HepG2 (cell line): ENCODE data around the gene RGS7. TPM values are rescaled to one million over a fixed set of nuclear protein-coding genes. Genes with fewer than 3 reads are reported as not detected.

Experiments used
- ATAC-seq: fragments of 200-7000 bp; cut with Tn5 transposase; 3 replicates; pipeline ENCODE4 v1.9.1; 2020; ENCODE audit warnings: mild to moderate bottlenecking, moderate library complexity
- BruUV-seq: library from RNA; stranded (reverse); fragments of 400-500 nt; replicated peaks from 2 replicates; lab custom pipeline; 2021; lab: Mats Ljungman, UMichigan
- CTCF ChIA-PET: fragments of 300-600 bp; formaldehyde crosslinking; extraction: SDS; loops from one replicate; lab custom pipeline; 2021; ENCODE audit warnings: low total read pairs, inconsistent platforms, low intra/inter-chr PET ratio; lab: Yijun Ruan, JAX
- POLR2A ChIA-PET: fragments of 350-600 bp; sonication (Branson Sonifier 250); formaldehyde crosslinking; loops from one replicate; lab custom pipeline; 2020; ENCODE audit warnings: antibody characterized with exemption, inconsistent platforms; lab: Yijun Ruan, JAX
- DNase-seq: peaks from one replicate; pipeline ENCODE4 v3.0.0-alpha.2; 2015; ENCODE audit warnings: low spot score
- FAIRE-seq: peaks from 3 replicates; lab custom pipeline; 2011; peaks lifted over from hg19 to GRCh38; lab: Jason Lieb, UNC
- H2AFZ ChIP-seq: one replicate; pipeline ENCODE4 v1.6.1; 2011; ENCODE audit warnings: low read length, inconsistent platforms
- H3K27ac ChIP-seq: fragments of 300-600 bp; 3 replicates; pipeline ENCODE4 v1.8.0; 2011; ENCODE audit warnings: mixed run types, mild to moderate bottlenecking, mixed read lengths, low read length, inconsistent platforms; ENCODE audit not compliant: insufficient read depth; ENCODE audit errors: extremely low read length
- H3K27me3 ChIP-seq, 2 experiments: fragments of 200-600 bp in 1 of 2; 2 replicates in 1 of 2; 3 replicates in 1 of 2; pipeline versions ENCODE4 v1.6.0 to v1.8.0; 2011; ENCODE audit warnings: low read length in 2 of 2, mild to moderate bottlenecking in 2 of 2, moderate library complexity in 2 of 2, inconsistent platforms in 1 of 2; ENCODE audit not compliant: insufficient read depth in 2 of 2, control insufficient read depth in 1 of 2
- H3K36me3 ChIP-seq, 2 experiments: fragments of 200-600 bp in 1 of 2; replicated peaks in 1 of 2; 2 replicates in 1 of 2; 3 replicates in 1 of 2; pipeline versions ENCODE4 v1.5.1 to v1.8.0; 2011; ENCODE audit warnings: low read length in 2 of 2, inconsistent platforms in 1 of 2; ENCODE audit not compliant: insufficient read depth in 2 of 2, control insufficient read depth in 1 of 2
- H3K4me1 ChIP-seq: 2 replicates; pipeline ENCODE4 v1.5.1; 2012; ENCODE audit warnings: low read length, inconsistent platforms; ENCODE audit not compliant: insufficient read depth
- H3K4me2 ChIP-seq: 2 replicates; pipeline ENCODE4 v1.6.0; 2011; ENCODE audit warnings: low read depth, low read length, inconsistent platforms
- H3K4me3 ChIP-seq, 3 experiments: fragments of 200-600 bp in 1 of 3; sonication (generic), shearing (Covaris generic) in 1 of 3; replicated peaks in 1 of 3; 2 replicates each; pipeline ENCODE4 v1.5.1; 2011 to 2016; ENCODE audit warnings: low read length in 3 of 3, inconsistent platforms in 2 of 3, low read depth in 2 of 3, mild to moderate bottlenecking in 2 of 3, control low read depth in 1 of 3, mixed read lengths in 1 of 3; ENCODE audit not compliant: insufficient read depth in 1 of 3
- H3K79me2 ChIP-seq: one replicate; pipeline ENCODE4 v1.6.1; 2011; ENCODE audit warnings: low read length, inconsistent platforms; ENCODE audit not compliant: insufficient read depth
- H3K9ac ChIP-seq: 2 replicates; pipeline ENCODE4 v1.6.0; 2011; ENCODE audit warnings: mild to moderate bottlenecking, low read depth, low read length, inconsistent platforms; ENCODE audit not compliant: insufficient read depth
- H3K9me3 ChIP-seq: 2 replicates; pipeline ENCODE4 v1.5.1; 2012; ENCODE audit warnings: mild to moderate bottlenecking, low read length
- H4K20me1 ChIP-seq: 2 replicates; pipeline ENCODE4 v1.6.0; 2011; ENCODE audit warnings: inconsistent platforms, mild to moderate bottlenecking, low read length, moderate library complexity; ENCODE audit not compliant: insufficient read depth
- ATF1 ChIP-seq: IDR thresholded peaks from 2 replicates; pipeline ENCODE4 v1.6.1; 2016; ENCODE audit warnings: mild to moderate bottlenecking, control low read depth
- JARID2 ChIP-seq: sonication (generic); formaldehyde crosslinking; IDR thresholded peaks from 2 replicates; pipeline ENCODE4 v1.8.1; 2023; ENCODE audit warnings: missing genetic modification reagents, inconsistent platforms; ENCODE audit not compliant: insufficient replicate concordance
- KLF6 ChIP-seq: IDR thresholded peaks from 2 replicates; pipeline ENCODE4 v1.8.0; 2016; ENCODE audit warnings: missing biosample characterization, missing genetic modification reagents
- MAFK ChIP-seq, 2 experiments: IDR thresholded peaks in 1 of 2; conservative IDR thresholded peaks in 1 of 2; 2 replicates each; pipeline ENCODE4 v1.6.1; 2011; ENCODE audit warnings: improper control_type of control experiment in 2 of 2, low read length in 2 of 2
- MEF2D ChIP-seq: sonication (generic); formaldehyde crosslinking; IDR thresholded peaks from 2 replicates; pipeline ENCODE4 v1.5.1; 2020; ENCODE audit warnings: mild to moderate bottlenecking, missing genetic modification reagents
- POLR2AphosphoS5 ChIP-seq: IDR thresholded peaks from 2 replicates; pipeline ENCODE4 v1.6.1; 2012; ENCODE audit warnings: low read depth, low read length
- U2AF1 ChIP-seq: fragments of 200-400 bp; formaldehyde crosslinking; optimal IDR thresholded peaks from 2 replicates; pipeline ENCODE3; 2017; ENCODE audit warnings: mild to moderate bottlenecking, low read depth, low read length
- ZNF235 ChIP-seq: sonication (generic); formaldehyde crosslinking; IDR thresholded peaks from 2 replicates; pipeline ENCODE4 v1.8.1; 2023; ENCODE audit warnings: mild to moderate bottlenecking, missing genetic modification reagents, borderline replicate concordance
- ZNF513 ChIP-seq: sonication (generic); formaldehyde crosslinking; conservative IDR thresholded peaks from 2 replicates; pipeline ENCODE4 v1.5.0; 2020; ENCODE audit warnings: missing genetic modification reagents
- ZNF660 ChIP-seq: sonication (generic); formaldehyde crosslinking; IDR thresholded peaks from 2 replicates; pipeline ENCODE4 v1.5.1; 2020; ENCODE audit warnings: mild to moderate bottlenecking, low read depth, missing genetic modification reagents, borderline replicate concordance
- ZNF709 ChIP-seq: sonication (generic); formaldehyde crosslinking; IDR thresholded peaks from 2 replicates; pipeline ENCODE4 v1.5.0; 2020; ENCODE audit warnings: mild to moderate bottlenecking, missing genetic modification reagents
- ZSCAN22 ChIP-seq: sonication (generic); formaldehyde crosslinking; IDR thresholded peaks from 2 replicates; pipeline ENCODE4 v1.4.0; 2020; ENCODE audit warnings: mild to moderate bottlenecking, missing genetic modification reagents
- WGBS: methylation state at CpG from one replicate; pipeline ENCODE4 v1.1.6; 2017; ENCODE audit warnings: low lambda C conversion rate; 5-methylcytosine and 5-hydroxymethylcytosine counted together
- in situ Hi-C: cut with HindIII; loops from 2 replicates; pipeline ENCODE4 v1.10.0; 2017; ENCODE audit warnings: low pct_unique_long_range_greater_than_20kb; ENCODE audit not compliant: extremely low pct_ligation_motif_present
- intact Hi-C: fragments of 100-400 bp; cut with micrococcal nuclease; formaldehyde crosslinking; loops from one replicate; pipeline ENCODE4 v1.10.0; 2022; ENCODE audit not compliant: unreplicated experiment
- polyA plus RNA-seq, 8 experiments: library from polyadenylated mRNA; depleted of rRNA in 3 of 8; stranded (reverse) in 7 of 8; unstranded in 1 of 8; fragments of >200 nt; fragmentation: Illumina TruSeq in 4 of 8; extraction: Trizol in 4 of 8; gene quantifications; 2 replicates each; pipeline versions ENCODE4 v1.2.1 to v1.2.3, GENCODE V29; 2011 to 2016; ENCODE audit warnings: low read depth in 4 of 8, missing spikeins in 1 of 8, mixed read lengths in 1 of 8; ENCODE audit not compliant: insufficient read depth in 1 of 8
- total RNA-seq, 5 experiments: library from RNA; depleted of rRNA; stranded (reverse); fragments of >200 nt; fragmentation: Illumina TruSeq; extraction: Trizol; gene quantifications; 2 replicates each; pipeline ENCODE4 v1.2.3, GENCODE V29; 2016; ENCODE audit warnings: low read depth in 1 of 5
- TF ChIP-seq, protein P1 (sequence below): sonication (generic); formaldehyde crosslinking; IDR thresholded peaks from 2 replicates; pipeline ENCODE4 v1.8.1; 2023; ENCODE audit warnings: missing genetic modification reagents, mild to moderate bottlenecking, borderline replicate concordance
- TF ChIP-seq, protein P2 (sequence below): sonication (generic); formaldehyde crosslinking; IDR thresholded peaks from 2 replicates; pipeline ENCODE4 v1.4.0; 2020; ENCODE audit warnings: missing genetic modification reagents, borderline replicate concordance

RGS7 gene
- total and polyA plus RNA-seq, 2 of the 13 experiments (the other 11 are each of a cell fraction or from before 2014, with no cell fraction given) = not detected

DNA sequence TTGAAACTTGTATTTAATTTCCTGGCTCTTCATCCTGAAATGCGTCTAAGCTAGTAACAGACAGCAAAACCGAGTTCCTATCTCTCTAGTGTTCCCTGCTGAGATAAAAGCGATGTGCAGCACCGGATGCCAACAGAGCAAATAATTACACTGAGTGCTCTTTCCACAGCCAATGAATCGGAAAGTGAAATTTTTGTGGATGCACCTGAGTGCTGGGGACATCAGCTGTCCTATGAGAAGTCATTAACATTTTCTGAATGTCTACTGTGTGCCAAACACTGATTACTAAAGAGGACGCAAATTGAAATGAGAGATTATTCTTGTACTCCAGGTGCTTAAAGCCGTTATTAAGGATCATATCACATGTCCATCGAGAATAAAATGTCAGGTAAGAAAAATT lies 278.0 kb downstream of the RGS7 start:
- no peaks in the 10 kb centered on the region for H3K79me2 ChIP-seq
- no peak overlapping the region for H3K4me3 ChIP-seq
- POLR2A ChIA-PET = no interaction called here
- H2AFZ ChIP-seq = no peak overlapping the region
- no peak overlapping the region for H3K9ac ChIP-seq
- intact Hi-C loops = no loop called here
- CTCF ChIA-PET = no interaction called here
- TF ChIP-seq ZSCAN22 = no peak
- TF ChIP-seq MEF2D (CRISPR knock-in tag) = no peak
- no peak for TF ChIP-seq ATF1 (CRISPR knock-in tag)
- no peak for TF ChIP-seq ZNF235 (CRISPR knock-in tag)
- TF ChIP-seq U2AF1 = no peak
- no peak for TF ChIP-seq ZNF709 (CRISPR knock-in tag)
- TF ChIP-seq MAFK (conservative IDR thresholded peaks at IDR 0.05 in 1 of 2, IDR thresholded peaks at IDR 0.05 in 1 of 2; ENCODE audit: low read length in 2 of 2) = no peak
- no peak for TF ChIP-seq JARID2 (CRISPR knock-in tag)
- TF ChIP-seq, protein P1, sequence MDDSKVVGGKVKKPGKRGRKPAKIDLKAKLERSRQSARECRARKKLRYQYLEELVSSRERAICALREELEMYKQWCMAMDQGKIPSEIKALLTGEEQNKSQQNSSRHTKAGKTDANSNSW (CRISPR knock-in tag) = no peak
- no peak for TF ChIP-seq KLF6 (CRISPR knock-in tag)
- TF ChIP-seq, protein P2, sequence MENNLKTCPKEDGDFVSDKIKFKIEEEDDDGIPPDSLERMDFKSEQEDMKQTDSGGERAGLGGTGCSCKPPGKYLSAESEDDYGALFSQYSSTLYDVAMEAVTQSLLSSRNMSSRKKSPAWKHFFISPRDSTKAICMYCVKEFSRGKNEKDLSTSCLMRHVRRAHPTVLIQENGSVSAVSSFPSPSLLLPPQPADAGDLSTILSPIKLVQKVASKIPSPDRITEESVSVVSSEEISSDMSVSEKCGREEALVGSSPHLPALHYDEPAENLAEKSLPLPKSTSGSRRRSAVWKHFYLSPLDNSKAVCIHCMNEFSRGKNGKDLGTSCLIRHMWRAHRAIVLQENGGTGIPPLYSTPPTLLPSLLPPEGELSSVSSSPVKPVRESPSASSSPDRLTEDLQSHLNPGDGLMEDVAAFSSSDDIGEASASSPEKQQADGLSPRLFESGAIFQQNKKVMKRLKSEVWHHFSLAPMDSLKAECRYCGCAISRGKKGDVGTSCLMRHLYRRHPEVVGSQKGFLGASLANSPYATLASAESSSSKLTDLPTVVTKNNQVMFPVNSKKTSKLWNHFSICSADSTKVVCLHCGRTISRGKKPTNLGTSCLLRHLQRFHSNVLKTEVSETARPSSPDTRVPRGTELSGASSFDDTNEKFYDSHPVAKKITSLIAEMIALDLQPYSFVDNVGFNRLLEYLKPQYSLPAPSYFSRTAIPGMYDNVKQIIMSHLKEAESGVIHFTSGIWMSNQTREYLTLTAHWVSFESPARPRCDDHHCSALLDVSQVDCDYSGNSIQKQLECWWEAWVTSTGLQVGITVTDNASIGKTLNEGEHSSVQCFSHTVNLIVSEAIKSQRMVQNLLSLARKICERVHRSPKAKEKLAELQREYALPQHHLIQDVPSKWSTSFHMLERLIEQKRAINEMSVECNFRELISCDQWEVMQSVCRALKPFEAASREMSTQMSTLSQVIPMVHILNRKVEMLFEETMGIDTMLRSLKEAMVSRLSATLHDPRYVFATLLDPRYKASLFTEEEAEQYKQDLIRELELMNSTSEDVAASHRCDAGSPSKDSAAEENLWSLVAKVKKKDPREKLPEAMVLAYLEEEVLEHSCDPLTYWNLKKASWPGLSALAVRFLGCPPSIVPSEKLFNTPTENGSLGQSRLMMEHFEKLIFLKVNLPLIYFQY (CRISPR knock-in tag) = no peak
- no peak for TF ChIP-seq POLR2AphosphoS5
- TF ChIP-seq ZNF513 (CRISPR knock-in tag) = no peak
- no peak for TF ChIP-seq ZNF660 (CRISPR knock-in tag)
- 15% methylated on average over 8 of the region's 8 CpGs for WGBS
- no peaks in the 10 kb centered on the region for H3K27me3 ChIP-seq
- FAIRE-seq (no peak), DNase-seq (no peak), ATAC-seq (no peak)
- H3K4me2 ChIP-seq = no peak overlapping the region
- no peaks in the 10 kb centered on the region for H3K36me3 ChIP-seq
- in situ Hi-C loops = no loop called here
- H3K9me3 ChIP-seq = no peaks in the 10 kb centered on the region
- H3K4me1 ChIP-seq = no peaks in the 10 kb centered on the region
- no peaks in the 10 kb centered on the region for H4K20me1 ChIP-seq
- no TSS peak for BruUV-seq
- H3K27ac ChIP-seq = no peak overlapping the region
